ENCODE measurements around the gene PAGR1. TPM values are rescaled to one million over a fixed set of nuclear protein-coding genes. Genes with fewer than 3 reads are reported as not detected.
A peak's percentile ranks its signal among the peaks of the same experiment; 100 is the strongest.

The PAGR1 gene
- total and polyA plus RNA-seq, 2 of the 13 experiments (the other 11 are each of a cell fraction or from before 2014, with no cell fraction given) = 9.8 to 66.4 TPM

GRCh38 chr16:29789775-29790182 lies 26.2 kb upstream of the PAGR1 start (continued):
- TF ChIP-seq ZKSCAN1 (IDR thresholded peaks at IDR 0.05; ENCODE audit: low read length) (no peak), ZNF616 (CRISPR knock-in tag; IDR thresholded peaks at IDR 0.05; ENCODE audit: low read depth) (no peak), THAP7 (CRISPR knock-in tag; IDR thresholded peaks at IDR 0.05) (no peak), DNMT3B (CRISPR knock-in tag; conservative IDR thresholded peaks at IDR 0.05) (no peak), RCOR2 (CRISPR knock-in tag; IDR thresholded peaks at IDR 0.05) (0 out of 2 replicates have a peak, but pooled peaks have one; percentile 14), SNAI1 (CRISPR knock-in tag; IDR thresholded peaks at IDR 0.05; ENCODE audit: borderline replicate concordance) (0 out of 2 replicates have a peak, but pooled peaks have one; percentile 29), RBFOX2 (IDR thresholded peaks at IDR 0.05; ENCODE audit: low read depth, low read length) (no peak), KMT2B (CRISPR knock-in tag; IDR thresholded peaks at IDR 0.05) (no peak), TOE1 (CRISPR knock-in tag; IDR thresholded peaks at IDR 0.05) (no peak), ZNF552 (CRISPR knock-in tag; IDR thresholded peaks at IDR 0.05; ENCODE audit: borderline replicate concordance) (no peak; the same call in 1 of the 2 replicates), HDAC2 (CRISPR knock-in tag; IDR thresholded peaks at IDR 0.05) (no peak), ZBTB8A (CRISPR knock-in tag; IDR thresholded peaks at IDR 0.05; ENCODE audit: borderline replicate concordance, low read depth) (no peak), ZNF605 (CRISPR knock-in tag; IDR thresholded peaks at IDR 0.05) (no peak), ZNF3 (CRISPR knock-in tag; IDR thresholded peaks at IDR 0.05) (no peak), ISL2 (CRISPR knock-in tag; IDR thresholded peaks at IDR 0.05) (no peak), ZNF768 (CRISPR knock-in tag; IDR thresholded peaks at IDR 0.05) (no peak), ZNF136 (CRISPR knock-in tag; IDR thresholded peaks at IDR 0.05; ENCODE audit: low read depth) (no peak), REPIN1 (CRISPR knock-in tag; IDR thresholded peaks at IDR 0.05; ENCODE audit: borderline replicate concordance, low read depth) (no peak), ZNF274 (CRISPR knock-in tag; IDR thresholded peaks at IDR 0.05) (no peak), ZNF282 (IDR thresholded peaks at IDR 0.05; ENCODE audit: partially characterized antibody) (no peak), KAT2B (IDR thresholded peaks at IDR 0.05; ENCODE audit: borderline replicate concordance, low read depth, low read length) (no peak), ZNF446 (CRISPR knock-in tag; IDR thresholded peaks at IDR 0.05) (no peak), CBX2 (IDR thresholded peaks at IDR 0.05; ENCODE audit: low read depth, low read length) (no peak), CBX2 (CRISPR knock-in tag; IDR thresholded peaks at IDR 0.05; ENCODE audit: low read depth) (0 out of 2 replicates have a peak, but pooled peaks have one; percentile 61), IKZF4 (CRISPR knock-in tag; IDR thresholded peaks at IDR 0.05; ENCODE audit: borderline replicate concordance, low read depth, not compliant biosample characterization) (peak; percentile 6), NR0B2 (CRISPR knock-in tag; IDR thresholded peaks at IDR 0.05) (no peak), HNRNPK (IDR thresholded peaks at IDR 0.05; ENCODE audit: low read depth, low read length, poor library complexity, severe bottlenecking) (no peak)
- TF ChIP-seq, protein P1, sequence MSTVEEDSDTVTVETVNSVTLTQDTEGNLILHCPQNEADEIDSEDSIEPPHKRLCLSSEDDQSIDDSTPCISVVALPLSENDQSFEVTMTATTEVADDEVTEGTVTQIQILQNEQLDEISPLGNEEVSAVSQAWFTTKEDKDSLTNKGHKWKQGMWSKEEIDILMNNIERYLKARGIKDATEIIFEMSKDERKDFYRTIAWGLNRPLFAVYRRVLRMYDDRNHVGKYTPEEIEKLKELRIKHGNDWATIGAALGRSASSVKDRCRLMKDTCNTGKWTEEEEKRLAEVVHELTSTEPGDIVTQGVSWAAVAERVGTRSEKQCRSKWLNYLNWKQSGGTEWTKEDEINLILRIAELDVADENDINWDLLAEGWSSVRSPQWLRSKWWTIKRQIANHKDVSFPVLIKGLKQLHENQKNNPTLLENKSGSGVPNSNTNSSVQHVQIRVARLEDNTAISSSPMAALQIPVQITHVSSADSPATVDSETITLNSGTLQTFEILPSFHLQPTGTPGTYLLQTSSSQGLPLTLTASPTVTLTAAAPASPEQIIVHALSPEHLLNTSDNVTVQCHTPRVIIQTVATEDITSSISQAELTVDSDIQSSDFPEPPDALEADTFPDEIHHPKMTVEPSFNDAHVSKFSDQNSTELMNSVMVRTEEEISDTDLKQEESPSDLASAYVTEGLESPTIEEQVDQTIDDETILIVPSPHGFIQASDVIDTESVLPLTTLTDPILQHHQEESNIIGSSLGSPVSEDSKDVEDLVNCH (CRISPR knock-in tag; IDR thresholded peaks at IDR 0.05) = no peak
- TF ChIP-seq, protein P2, sequence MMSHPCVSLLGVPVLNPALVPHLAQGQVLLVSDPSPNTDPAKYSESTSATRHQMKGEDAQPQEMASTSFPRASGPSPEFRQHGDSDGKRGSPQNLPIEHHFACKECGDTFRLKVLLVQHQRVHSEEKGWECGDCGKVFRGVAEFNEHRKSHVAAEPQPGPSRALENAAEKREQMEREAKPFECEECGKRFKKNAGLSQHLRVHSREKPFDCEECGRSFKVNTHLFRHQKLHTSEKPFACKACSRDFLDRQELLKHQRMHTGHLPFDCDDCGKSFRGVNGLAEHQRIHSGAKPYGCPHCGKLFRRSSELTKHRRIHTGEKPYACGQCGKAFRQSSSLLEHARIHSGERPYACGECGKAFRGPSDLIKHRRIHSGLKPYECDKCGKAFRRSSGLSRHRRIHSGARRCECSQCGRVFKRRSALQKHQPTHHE (CRISPR knock-in tag; IDR thresholded peaks at IDR 0.05; ENCODE audit: borderline replicate concordance) = no peak

Measured in HepG2 (cell line).